A673 (cell line): ENCODE measurements around the gene STAT5B.

Source experiments
- CTCF ChIP-seq: fragments of 300-800, 200-600 bp; sonication (generic); conservative IDR thresholded peaks from 2 replicates; pipeline ENCODE4 v1.5.1; 2017; ENCODE audit warnings: low read depth, mild to moderate bottlenecking, antibody characterized with exemption, low read length, moderate library complexity, mixed read lengths
- EZH2 ChIP-seq: fragments of 200-600 bp; sonication (generic); IDR thresholded peaks from 2 replicates; pipeline ENCODE4 v1.6.1; 2017; ENCODE audit warnings: borderline replicate concordance, low read depth, mild to moderate bottlenecking, mixed read lengths, antibody characterized with exemption, low read length; ENCODE audit not compliant: poor library complexity, severe bottlenecking

- no peak for TF ChIP-seq CTCF
- no peak for TF ChIP-seq EZH2
Observed at GRCh38 chr17:42271779-42272035, 4.5 kb downstream of the STAT5B start.
